Measurements from ENCODE around the gene MRPL17.

GRCh38 chr11:6631361-6631890, 51.7 kb downstream of the MRPL17 start:
- TF ChIP-seq CTCF (IDR thresholded peaks at IDR 0.05) (no peak), POLR2A (IDR thresholded peaks at IDR 0.05) (no peak)
